ENCODE results near the gene ERC2.

Gene ERC2

DNA sequence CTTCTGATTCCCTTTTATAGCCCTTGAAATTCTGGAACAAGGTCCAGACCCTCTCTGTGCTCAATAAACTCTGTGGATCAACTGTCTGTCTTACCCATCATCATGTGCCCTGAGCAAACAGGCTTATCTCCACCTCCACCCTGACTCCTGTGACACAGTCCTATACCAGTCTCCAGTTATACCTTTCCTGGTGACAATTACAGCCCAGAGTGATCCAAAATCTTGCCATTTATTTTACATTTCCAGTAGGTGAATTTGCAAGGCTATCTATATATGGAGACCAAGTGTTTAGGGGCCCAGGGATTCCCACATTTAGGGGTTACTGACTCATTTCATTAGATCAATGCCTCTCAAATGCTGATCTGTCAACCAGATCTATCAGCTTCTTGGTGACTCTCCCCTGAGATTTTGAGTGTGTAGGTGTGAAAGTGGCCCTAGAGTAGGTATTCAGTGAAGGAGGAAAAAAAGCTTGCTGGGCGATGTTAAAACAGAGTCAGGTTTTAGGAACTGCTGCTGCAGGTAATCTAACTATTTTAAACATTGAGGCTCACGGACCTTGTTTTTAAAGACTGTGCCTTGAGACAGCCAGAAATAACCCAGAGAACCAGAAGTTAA lies 751.5 kb downstream of the ERC2 start:
- Histone ChIP-seq H2AFZ (ENCODE audit: low read length) (no peak overlapping the region), H3F3A (ENCODE audit: low read depth) (no peaks in the 10 kb centered on the region), H3K36me3 (ENCODE audit: insufficient read depth, low read length) (no peaks in the 10 kb centered on the region), H3K4me3 (ENCODE audit: low read length, poor library complexity, severe bottlenecking) (no peak overlapping the region), H3K27me3 (ENCODE audit: insufficient read depth, low read length, poor library complexity, severe bottlenecking) (no peaks in the 10 kb centered on the region), H3K79me2 (ENCODE audit: insufficient read depth, low read length) (no peaks in the 10 kb centered on the region), H3K4me1 (ENCODE audit: insufficient read depth, low read length, poor library complexity, severe bottlenecking) (peaks cover 11% of the 10 kb centered on the region), H3K9me3 (ENCODE audit: insufficient read depth, low read depth, low read length) (no peaks in the 10 kb centered on the region), H3K4me2 (ENCODE audit: low read depth, low read length, poor library complexity, severe bottlenecking) (no peak overlapping the region), H4K20me1 (ENCODE audit: insufficient read depth, low read length, poor library complexity, severe bottlenecking) (no peaks in the 10 kb centered on the region), H3K9ac (ENCODE audit: low read depth, low read length, poor library complexity, severe bottlenecking) (no peak overlapping the region), H3K9me2 (replicated peaks; ENCODE audit: low read depth, low read length) (no peaks in the 10 kb centered on the region)
- no peak for TF ChIP-seq CTCF (conservative IDR thresholded peaks at IDR 0.05; ENCODE audit: low read length)
- no peak for TF ChIP-seq EZH2phosphoT487 (IDR thresholded peaks at IDR 0.05; ENCODE audit: borderline replicate concordance)

DNA sequence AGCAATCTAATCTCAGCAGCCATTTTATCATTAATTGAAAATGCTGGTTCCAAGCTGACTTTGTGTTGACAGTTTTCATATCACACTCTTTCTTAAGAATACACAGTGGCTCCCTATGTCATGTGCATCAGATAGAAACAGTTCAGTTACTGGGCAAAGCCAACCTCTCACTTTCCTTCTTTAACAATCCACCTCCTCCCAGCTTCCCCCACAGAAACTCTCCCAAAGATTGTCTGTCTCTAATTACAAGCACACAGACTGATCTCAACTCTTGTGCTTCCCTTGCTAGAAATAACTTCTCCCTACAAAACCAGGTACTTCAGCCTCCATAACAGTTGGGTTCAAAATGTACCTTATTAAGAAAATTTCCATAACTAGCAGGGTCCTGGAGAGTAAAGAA lies 752.2 kb downstream of the ERC2 start:
- Histone ChIP-seq H3F3A (ENCODE audit: low read depth) (no peaks in the 10 kb centered on the region), H3K9me3 (ENCODE audit: insufficient read depth, low read depth, low read length) (no peaks in the 10 kb centered on the region), H3K4me3 (ENCODE audit: low read length, poor library complexity, severe bottlenecking) (no peak overlapping the region), H3K4me1 (ENCODE audit: insufficient read depth, low read length, poor library complexity, severe bottlenecking) (peaks cover 11% of the 10 kb centered on the region), H3K36me3 (ENCODE audit: insufficient read depth, low read length) (no peaks in the 10 kb centered on the region), H3K9ac (ENCODE audit: low read depth, low read length, poor library complexity, severe bottlenecking) (no peak overlapping the region), H2AFZ (ENCODE audit: low read length) (no peak overlapping the region), H3K79me2 (ENCODE audit: insufficient read depth, low read length) (no peaks in the 10 kb centered on the region), H3K9me2 (replicated peaks; ENCODE audit: low read depth, low read length) (no peaks in the 10 kb centered on the region), H3K4me2 (ENCODE audit: low read depth, low read length, poor library complexity, severe bottlenecking) (no peak overlapping the region), H4K20me1 (ENCODE audit: insufficient read depth, low read length, poor library complexity, severe bottlenecking) (no peaks in the 10 kb centered on the region), H3K27me3 (ENCODE audit: insufficient read depth, low read length, poor library complexity, severe bottlenecking) (no peaks in the 10 kb centered on the region)
- TF ChIP-seq EZH2phosphoT487 (IDR thresholded peaks at IDR 0.05; ENCODE audit: borderline replicate concordance): no peak
- TF ChIP-seq CTCF (conservative IDR thresholded peaks at IDR 0.05; ENCODE audit: low read length): no peak

GRCh38 chr3:55714057-55714456 lies 754.2 kb downstream of the ERC2 start:
- no peak for TF ChIP-seq CTCF (conservative IDR thresholded peaks at IDR 0.05; ENCODE audit: low read length)
- TF ChIP-seq EZH2phosphoT487 (IDR thresholded peaks at IDR 0.05; ENCODE audit: borderline replicate concordance): no peak

More at GRCh38 chr3:55714057-55714456, 754.2 kb downstream of the ERC2 start:
- H3K9me3 ChIP-seq (ENCODE audit: insufficient read depth, low read depth, low read length): no peaks in the 10 kb centered on the region
- no peak overlapping the region for H3K9ac ChIP-seq (ENCODE audit: low read depth, low read length, poor library complexity, severe bottlenecking)
- H3K9me2 ChIP-seq (replicated peaks; ENCODE audit: low read depth, low read length): no peaks in the 10 kb centered on the region
- H4K20me1 ChIP-seq (ENCODE audit: insufficient read depth, low read length, poor library complexity, severe bottlenecking): no peaks in the 10 kb centered on the region
- no peaks in the 10 kb centered on the region for H3K36me3 ChIP-seq (ENCODE audit: insufficient read depth, low read length)
- no peaks in the 10 kb centered on the region for H3F3A ChIP-seq (ENCODE audit: low read depth)
- H2AFZ ChIP-seq (ENCODE audit: low read length): no peak overlapping the region
- no peaks in the 10 kb centered on the region for H3K79me2 ChIP-seq (ENCODE audit: insufficient read depth, low read length)
- H3K4me1 ChIP-seq (ENCODE audit: insufficient read depth, low read length, poor library complexity, severe bottlenecking): peaks cover 10% of the 10 kb centered on the region
- no peak overlapping the region for H3K4me2 ChIP-seq (ENCODE audit: low read depth, low read length, poor library complexity, severe bottlenecking)
- H3K27me3 ChIP-seq (ENCODE audit: insufficient read depth, low read length, poor library complexity, severe bottlenecking): no peaks in the 10 kb centered on the region
- no peak overlapping the region for H3K4me3 ChIP-seq (ENCODE audit: low read length, poor library complexity, severe bottlenecking)
